HG03066 (cell line): ENCODE results near the gene PARG.
"Not testable (repeated sequence)": the region's sequence is repeated elsewhere in the genome, so short reads cannot be mapped to it uniquely, and the experiment has no call there.

ENCODE experiments used
- ATAC-seq: cut with Tn5 transposase; IDR thresholded peaks from one replicate; pipeline ENCODE4 v1.9.1; 2021; ENCODE audit warnings: low read depth; ENCODE audit not compliant: unreplicated experiment

The PARG gene

DNA sequence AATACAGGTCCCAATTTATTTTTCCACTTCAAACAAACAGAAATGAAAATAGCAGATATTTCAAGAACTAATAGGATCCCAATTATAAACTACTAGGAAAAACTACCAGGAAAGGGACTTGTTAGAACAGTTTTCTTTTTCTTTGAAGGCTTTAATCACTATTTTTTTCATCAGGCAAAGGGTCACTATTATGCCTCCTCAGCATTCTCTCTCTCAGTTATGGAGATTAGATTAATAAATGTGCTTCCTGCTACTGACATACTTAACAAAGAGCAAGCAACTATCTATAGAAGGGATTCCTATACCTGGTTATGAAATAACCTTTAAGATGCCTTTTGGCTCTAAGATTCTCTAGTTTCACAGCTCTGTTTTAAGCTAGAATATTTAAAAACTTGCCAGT lies 108.7 kb downstream of the PARG start:
- ATAC-seq = no peak

DNA sequence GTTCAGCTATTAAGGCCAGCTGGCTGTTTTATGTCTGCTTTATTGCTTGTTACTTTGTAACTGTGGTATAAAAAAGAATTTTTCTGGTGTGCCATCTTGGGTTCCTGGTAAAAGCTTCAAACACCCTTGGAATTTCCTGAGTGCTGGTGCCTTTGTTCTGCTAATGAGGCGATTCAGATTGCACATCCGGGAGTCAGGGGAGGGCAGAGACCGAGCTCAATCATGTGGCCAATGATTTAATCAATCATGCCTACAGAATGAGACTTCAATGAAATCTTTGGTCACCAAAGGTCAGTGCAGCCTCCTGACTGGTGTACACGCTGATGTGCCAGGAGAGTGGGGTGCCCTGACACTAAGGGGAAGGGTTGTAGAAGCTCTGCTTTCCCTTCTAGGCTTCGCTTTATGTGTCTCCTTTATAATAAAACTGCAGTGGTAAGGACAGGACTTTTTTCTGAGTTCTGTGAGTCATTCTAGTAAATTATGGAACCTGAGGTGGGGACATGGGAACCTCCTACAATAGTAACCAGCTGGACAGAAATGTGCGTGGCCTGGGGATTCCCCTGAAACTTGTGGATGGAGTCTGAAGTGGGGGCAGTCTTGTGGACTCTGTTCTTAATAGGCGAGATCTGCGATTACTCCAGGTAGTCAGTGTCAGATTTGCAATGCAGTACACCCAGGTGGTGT lies 110.3 kb downstream of the PARG start:
- ATAC-seq = no peak

DNA sequence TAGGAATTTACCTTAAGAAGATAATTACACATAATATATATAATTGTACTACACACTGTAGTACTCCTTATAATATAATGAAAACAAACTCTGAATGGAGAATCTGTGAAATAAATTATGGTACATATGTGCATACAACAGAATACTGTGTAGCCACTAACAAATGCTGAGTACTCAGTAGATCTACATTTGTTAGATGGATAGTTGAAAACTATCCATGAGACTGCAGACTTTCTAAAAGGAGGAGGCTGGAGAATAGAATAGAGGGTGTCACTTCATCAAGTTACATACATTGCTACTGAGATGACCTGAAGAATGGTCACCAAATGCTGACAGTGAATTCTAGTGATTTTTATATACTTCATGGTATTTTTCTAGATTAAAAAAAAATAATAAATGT lies 111.0 kb downstream of the PARG start:
- ATAC-seq = no peak

- no peak for ATAC-seq
Measured at GRCh38 chr10:49830016-49830415, 111.8 kb downstream of the PARG start.

- no peak for ATAC-seq
Measured at GRCh38 chr10:49827297-49827696, 114.5 kb downstream of the PARG start.

GRCh38 chr10:49819234-49819958 lies 122.4 kb downstream of the PARG start:
- no peak for ATAC-seq

GRCh38 chr10:49817845-49818244 lies 124.0 kb downstream of the PARG start:
- ATAC-seq = no peak

GRCh38 chr10:49803988-49804387 lies 137.8 kb downstream of the PARG start:
- no peak for ATAC-seq

DNA sequence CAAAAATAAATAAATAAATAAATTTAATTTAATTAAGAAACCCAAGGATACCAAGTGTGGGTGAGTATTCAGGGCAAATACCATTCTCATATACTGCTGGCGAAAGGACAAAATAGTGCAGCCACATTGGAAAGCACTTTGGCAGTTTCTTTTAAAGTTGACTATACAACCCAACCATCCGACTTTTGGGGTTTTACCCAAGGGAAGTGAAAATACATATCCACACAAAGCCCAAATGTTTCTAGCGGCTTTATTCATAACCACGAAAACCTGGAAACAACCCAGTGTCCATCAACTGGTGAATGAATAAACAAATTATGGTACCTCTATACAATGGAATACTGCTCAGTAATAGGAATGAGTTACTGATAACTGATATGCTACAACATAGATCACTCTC lies 143.6 kb downstream of the PARG start:
- ATAC-seq = no peak

GRCh38 chr10:49791100-49791499 lies 150.7 kb downstream of the PARG start:
- ATAC-seq = no peak

- no peak for ATAC-seq
Measured at GRCh38 chr10:49784681-49785080, 157.1 kb downstream of the PARG start.

DNA sequence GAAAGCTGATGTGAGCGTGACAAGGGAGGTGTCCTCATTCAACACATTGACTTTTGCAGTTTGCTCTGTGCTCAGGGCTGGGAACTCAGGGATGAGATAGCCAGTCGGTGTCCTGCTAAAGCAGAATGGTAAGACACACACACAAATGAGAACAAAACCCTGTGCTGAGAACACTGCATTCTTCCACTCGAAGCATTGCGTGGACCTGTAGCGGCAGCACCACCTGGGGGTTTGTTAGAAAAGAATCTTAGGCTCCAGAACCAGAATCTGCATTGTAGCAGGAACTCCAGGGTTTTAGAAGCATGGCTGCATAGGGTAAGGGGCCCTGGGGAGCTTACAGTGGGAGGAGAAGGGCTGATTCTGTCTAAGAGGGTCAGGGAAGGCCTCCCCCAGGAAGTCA lies 158.2 kb downstream of the PARG start:
- ATAC-seq = no peak

DNA sequence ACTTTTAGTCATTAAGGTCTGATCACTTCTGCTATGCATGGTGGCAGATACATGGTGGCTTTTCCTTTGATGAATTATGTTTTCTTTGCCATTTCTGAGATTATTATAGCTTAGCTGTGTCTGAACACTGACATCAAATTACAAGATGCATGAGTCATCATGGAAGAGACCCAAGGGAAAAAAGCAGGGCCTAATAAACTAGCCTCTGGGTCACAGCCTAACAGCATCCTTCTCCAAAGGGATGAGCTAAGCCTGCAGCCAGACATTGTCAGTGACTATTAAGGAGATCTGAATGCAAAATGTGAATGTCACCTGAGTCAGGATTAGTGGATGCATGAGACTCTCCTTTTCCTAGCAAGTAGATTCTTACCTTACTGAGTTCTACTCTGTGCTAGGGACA lies 160.6 kb downstream of the PARG start:
- ATAC-seq = no peak

GRCh38 chr10:49778197-49778596 lies 163.6 kb downstream of the PARG start:
- ATAC-seq = no peak

DNA sequence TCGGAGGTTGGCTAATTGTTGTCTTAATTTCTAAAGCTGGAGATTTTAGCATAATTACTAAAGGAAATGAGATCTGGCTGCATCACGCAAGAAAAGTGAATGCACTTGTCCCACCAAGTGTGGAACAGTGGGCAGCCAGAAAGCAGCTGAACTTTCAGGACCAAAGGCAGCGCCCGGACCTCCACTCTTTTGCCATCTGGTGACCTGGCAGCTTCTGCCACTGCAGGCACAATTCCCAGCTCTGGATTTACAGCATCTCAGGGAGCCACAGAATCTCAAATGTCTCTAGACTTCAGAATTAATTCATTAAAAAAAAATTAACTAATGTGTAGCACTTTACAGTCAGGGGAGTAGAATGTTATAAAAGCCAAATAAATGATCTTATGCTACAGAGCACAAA lies 165.0 kb downstream of the PARG start:
- no peak for ATAC-seq

- no peak for ATAC-seq
Measured at GRCh38 chr10:49775014-49775413, 166.8 kb downstream of the PARG start.

DNA sequence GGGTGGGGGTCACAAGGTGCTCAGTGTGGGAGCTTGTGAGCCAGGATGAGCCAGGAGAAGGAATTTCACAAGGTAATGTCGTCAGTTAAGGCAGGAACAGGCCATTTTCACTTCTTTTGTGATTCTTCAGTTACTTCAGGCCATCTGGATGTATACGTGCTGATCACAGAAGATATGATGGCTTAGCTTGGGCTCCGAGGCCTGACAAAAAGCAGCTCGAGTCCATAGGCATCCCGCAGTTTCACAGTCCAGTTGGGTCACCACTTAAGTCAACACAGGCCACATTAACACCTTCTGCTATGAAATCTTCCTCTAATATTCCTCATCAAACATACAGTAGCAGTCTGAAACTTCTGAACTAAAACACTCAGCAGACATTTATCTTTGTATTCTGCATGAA lies 168.9 kb downstream of the PARG start:
- not testable (repeated sequence) for ATAC-seq

DNA sequence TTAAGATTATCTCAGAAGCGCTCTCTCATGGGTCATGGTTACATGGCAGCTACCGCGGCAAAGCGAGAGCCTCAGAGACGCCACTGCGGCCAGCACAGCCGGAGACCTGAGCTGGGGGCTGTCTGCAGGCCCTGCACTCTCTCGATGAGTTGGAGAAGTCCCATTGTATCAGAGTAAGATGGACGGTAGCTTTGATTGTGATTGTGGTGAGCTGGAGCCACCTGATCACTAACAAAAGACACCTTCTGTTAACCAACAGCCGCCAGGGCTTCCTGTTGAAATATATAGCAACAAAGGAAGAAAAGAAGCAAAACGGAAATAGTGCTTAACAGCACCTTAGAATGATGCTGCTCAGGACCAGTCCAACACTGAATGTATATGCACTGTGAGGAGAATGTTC lies 170.8 kb downstream of the PARG start:
- not testable (repeated sequence) for ATAC-seq

DNA sequence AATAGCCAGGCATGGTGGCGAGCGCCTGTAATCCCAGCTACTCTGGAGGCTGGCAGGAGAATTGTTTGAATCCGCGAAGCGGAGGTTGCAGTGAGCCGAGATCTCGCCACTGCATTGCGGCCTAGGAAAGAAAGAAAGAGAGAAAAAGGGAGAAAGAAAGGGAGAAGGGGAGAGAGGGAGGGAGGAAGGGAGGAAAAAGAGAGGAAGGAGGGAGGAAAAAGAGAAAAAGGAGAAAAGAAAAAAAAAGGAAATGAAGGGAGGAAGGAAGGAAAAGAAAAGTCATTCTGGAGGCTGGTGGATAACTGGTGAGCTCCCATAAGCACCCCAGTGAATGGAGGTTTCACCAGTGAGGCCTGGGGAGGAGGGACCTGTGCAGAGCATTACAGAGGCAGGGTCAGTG lies 172.1 kb downstream of the PARG start:
- ATAC-seq = no peak

DNA sequence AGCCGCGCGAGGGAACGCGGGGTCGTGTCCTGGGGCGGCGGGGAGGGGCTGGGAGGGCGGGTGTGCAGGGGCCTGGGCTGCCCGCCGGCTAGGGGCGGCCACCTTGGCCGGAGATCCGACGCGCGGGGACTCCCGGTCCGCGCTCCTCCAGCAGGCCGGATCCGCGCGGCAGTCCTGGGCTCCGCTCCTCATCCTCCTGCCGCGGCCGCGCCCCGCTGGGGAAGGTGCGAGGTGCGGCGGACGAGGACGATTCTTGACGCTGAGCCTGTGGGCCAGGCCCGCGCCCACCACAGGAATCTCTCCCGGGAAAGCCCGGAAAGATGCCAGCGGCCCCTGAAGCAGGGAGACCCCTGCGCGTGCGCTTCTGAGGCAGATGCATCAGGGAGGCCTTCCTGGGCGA lies 173.1 kb downstream of the PARG start:
- ATAC-seq = no peak

GRCh38 chr10:49768329-49768728 lies 173.5 kb downstream of the PARG start:
- no peak for ATAC-seq
